SK-N-SH treated with all-trans-retinoic acid at 6 μM for 48 hours (cell line): Measurements from ENCODE around the gene TMEM190.
"Not testable (repeated sequence)": the region's sequence is repeated elsewhere in the genome, so short reads cannot be mapped to it uniquely, and the experiment has no call there.

Experiments used
- BACH2 ChIP-seq: fragments of 250-450 bp; sonication (Bioruptor Pico); IDR thresholded peaks from 2 replicates; pipeline ENCODE4 v1.9.0; 2021; ENCODE audit warnings: mild to moderate bottlenecking, borderline replicate concordance
- ESRRG ChIP-seq: fragments of 250-450 bp; sonication (Bioruptor Pico); IDR thresholded peaks from 2 replicates; pipeline ENCODE4 v1.6.1; 2021; ENCODE audit warnings: mild to moderate bottlenecking
- PATZ1 ChIP-seq: fragments of 250-450 bp; sonication (Bioruptor Pico); IDR thresholded peaks from 2 replicates; pipeline ENCODE4 v1.8.0; 2020; ENCODE audit warnings: mild to moderate bottlenecking, moderate library complexity, borderline replicate concordance
- PPARA ChIP-seq: fragments of 250-450 bp; sonication (Bioruptor Pico); IDR thresholded peaks from 2 replicates; pipeline ENCODE4 v1.5.0; 2020; ENCODE audit warnings: mild to moderate bottlenecking, borderline replicate concordance
- RARB ChIP-seq: fragments of 250-450 bp; sonication (Bioruptor Pico); IDR thresholded peaks from 2 replicates; pipeline ENCODE4 v1.8.0; 2021; ENCODE audit warnings: mild to moderate bottlenecking, moderate library complexity
- SNAI2 ChIP-seq: fragments of 250-450 bp; sonication (Bioruptor Pico); IDR thresholded peaks from 2 replicates; pipeline ENCODE4 v1.5.0; 2020; ENCODE audit warnings: mild to moderate bottlenecking, moderate library complexity
- ZFP30 ChIP-seq: fragments of 450-650 bp; formaldehyde crosslinking; IDR thresholded peaks from 2 replicates; pipeline ENCODE4 v1.5.0; 2022; ENCODE audit warnings: mild to moderate bottlenecking, moderate library complexity
- ZNF565 ChIP-seq: fragments of 450-650 bp; formaldehyde crosslinking; conservative IDR thresholded peaks from 2 replicates; pipeline ENCODE4 v1.5.0; 2020; ENCODE audit warnings: low read depth, mild to moderate bottlenecking, moderate library complexity
- ZNF8 ChIP-seq: fragments of 450-650 bp; formaldehyde crosslinking; IDR thresholded peaks from 2 replicates; pipeline ENCODE4 v1.5.0; 2020; ENCODE audit warnings: mild to moderate bottlenecking, moderate library complexity

- TF ChIP-seq ZNF565, BACH2, RARB, SNAI2, ZFP30, PATZ1, PPARA, ESRRG, ZNF8 (CRISPR knock-in tag): not testable (repeated sequence)
These were observed 44.7 kb downstream of the TMEM190 start for GRCh38 chr19:55421281-55421680.
